ENCODE results near the gene NDUFAF8.
A peak's percentile ranks its signal among the peaks of the same experiment; 100 is the strongest.

The NDUFAF8 gene

DNA sequence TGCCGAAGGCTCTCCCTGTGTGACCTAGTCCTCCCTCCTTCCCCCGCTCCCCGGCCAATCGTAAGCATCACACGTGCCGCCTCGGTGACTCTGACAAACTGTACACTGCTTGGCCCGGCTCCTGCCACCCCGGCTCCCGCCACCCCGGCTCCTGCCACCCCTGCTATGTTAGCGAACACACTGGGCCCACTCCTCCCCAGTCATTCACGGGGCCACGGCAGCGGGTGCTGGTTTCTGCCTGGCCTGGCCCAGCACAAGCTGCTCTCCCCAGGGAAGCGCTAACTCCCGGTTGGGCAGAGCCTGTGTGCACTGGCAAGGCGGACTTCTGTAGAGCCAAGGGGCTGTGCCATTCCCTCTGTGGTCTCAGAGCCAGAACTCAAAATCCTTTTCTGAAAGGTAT lies 22.0 kb downstream of the NDUFAF8 start:
- no peaks in the 10 kb centered on the region for H3K4me1 Mint-ChIP-seq
- no peak for DNase-seq
- no peak overlapping the region for H3K27ac Mint-ChIP-seq
- no peak overlapping the region for H3K4me3 Mint-ChIP-seq
- ATAC-seq = no peak
- H3K9me3 Mint-ChIP-seq = no peaks in the 10 kb centered on the region
- H3K27me3 Mint-ChIP-seq = no peaks in the 10 kb centered on the region

GRCh38 chr17:81261582-81262336 lies 22.6 kb downstream of the NDUFAF8 start:
- no peaks in the 10 kb centered on the region for H3K4me1 Mint-ChIP-seq
- H3K4me3 Mint-ChIP-seq = no peak overlapping the region
- H3K27me3 Mint-ChIP-seq = no peaks in the 10 kb centered on the region
- no peak for DNase-seq
- no peak for ATAC-seq
- H3K9me3 Mint-ChIP-seq = no peaks in the 10 kb centered on the region
- no peak overlapping the region for H3K27ac Mint-ChIP-seq

DNA sequence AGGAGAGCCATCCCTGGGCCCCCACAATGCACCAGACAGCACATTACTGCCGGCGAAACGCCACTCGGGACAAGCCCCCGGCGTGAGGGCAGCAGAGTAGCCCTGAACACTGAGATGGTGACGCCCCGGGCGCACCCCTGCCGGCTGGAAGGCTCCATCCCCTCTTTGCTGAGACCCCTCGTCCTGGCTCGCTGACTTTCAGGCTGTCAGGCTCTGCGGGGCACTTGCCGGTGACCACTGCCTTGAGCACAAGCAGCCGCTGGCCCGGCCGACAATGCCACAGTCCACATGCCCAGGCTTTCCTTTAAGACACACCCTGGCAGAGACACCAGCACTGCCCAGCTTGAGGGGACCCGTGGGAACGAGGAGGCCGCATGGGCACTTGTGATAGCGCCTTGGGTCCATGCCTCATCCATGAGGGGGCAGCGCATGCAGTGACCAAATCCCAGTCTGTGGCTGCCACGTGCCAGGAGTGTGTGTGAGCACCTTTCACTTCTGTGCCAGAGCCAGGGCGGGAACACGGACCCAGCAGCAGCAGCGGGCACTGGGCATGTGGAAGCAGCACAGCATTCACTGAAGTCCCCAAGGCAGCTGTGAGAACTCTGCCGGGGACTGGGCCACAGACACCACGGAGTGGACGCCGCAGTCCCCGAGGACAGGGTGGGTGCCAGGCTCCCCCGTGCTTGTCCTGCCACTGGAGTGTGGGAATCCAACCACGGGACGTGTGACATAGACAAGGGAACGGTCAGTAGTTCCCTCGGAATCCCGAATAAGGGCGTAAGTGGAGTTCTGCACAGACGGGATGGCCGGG lies 24.5 kb downstream of the NDUFAF8 start:
- ATAC-seq = no peak
- Mint-ChIP-seq H3K27ac (no peak overlapping the region), H3K9me3 (no peaks in the 10 kb centered on the region)

DNA sequence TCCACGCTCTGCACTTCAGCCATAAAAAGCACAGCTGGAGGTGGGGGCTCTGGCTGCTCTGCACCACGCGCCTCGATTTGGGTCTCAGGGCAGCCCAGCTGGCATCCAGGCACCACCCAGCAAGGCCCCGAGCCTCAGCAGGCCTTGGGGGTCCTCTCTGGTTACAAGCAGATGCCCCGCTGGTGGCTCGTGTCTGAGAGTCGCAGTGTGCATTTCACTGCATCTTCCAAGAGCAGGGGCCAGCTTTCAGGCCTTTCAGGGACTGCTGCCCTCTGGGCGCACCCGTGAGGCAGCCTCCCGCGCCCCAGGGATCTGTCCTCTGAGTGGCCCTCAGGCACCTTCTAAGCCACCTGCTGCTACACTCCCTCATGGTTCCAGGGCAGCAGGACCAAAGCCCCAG lies 25.5 kb downstream of the NDUFAF8 start:
- no peak for DNase-seq
- Mint-ChIP-seq H3K4me1 (peaks cover 4% of the 10 kb centered on the region), H3K27ac (no peak overlapping the region), H3K27me3 (no peaks in the 10 kb centered on the region), H3K9me3 (no peaks in the 10 kb centered on the region), H3K4me3 (no peak overlapping the region)
- ATAC-seq = no peak

More for the DNA sequence above, 24.5 kb downstream of the NDUFAF8 start:
- H3K4me3 Mint-ChIP-seq = no peak overlapping the region
- no peak for DNase-seq
- no peaks in the 10 kb centered on the region for H3K27me3 Mint-ChIP-seq
- H3K4me1 Mint-ChIP-seq = peaks cover 4% of the 10 kb centered on the region

DNA sequence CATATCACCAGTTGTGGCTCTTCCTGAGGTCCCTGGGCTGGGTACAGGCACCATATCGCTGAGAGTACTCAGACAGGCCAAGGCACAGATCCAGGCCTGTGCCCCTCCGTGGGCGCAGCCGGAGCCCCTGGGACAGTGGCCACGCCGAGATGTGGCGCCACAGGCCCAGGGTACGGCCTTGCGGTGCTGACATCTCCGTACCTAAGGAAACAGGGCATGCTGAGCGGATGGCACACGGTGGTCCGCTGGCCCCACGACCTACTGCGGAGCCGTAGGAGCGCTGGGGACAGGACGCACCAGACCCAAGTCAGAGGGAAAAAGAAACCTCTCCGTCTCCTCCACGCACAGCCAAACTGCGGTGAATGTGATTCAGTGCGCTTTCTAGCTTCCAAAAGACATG lies 26.5 kb downstream of the NDUFAF8 start:
- Mint-ChIP-seq H3K27ac (peak overlapping the region in 1 of 2 donors; percentile 61), H3K4me1 (peaks cover 4% of the 10 kb centered on the region), H3K27me3 (no peaks in the 10 kb centered on the region), H3K4me3 (no peak overlapping the region), H3K9me3 (no peaks in the 10 kb centered on the region)
- DNase-seq = no peak
- ATAC-seq = no peak

- no peak for ATAC-seq
- no peaks in the 10 kb centered on the region for H3K27me3 Mint-ChIP-seq
- no peak for DNase-seq
- peaks cover 8% of the 10 kb centered on the region for H3K4me1 Mint-ChIP-seq
- H3K4me3 Mint-ChIP-seq = no peak overlapping the region
- no peaks in the 10 kb centered on the region for H3K9me3 Mint-ChIP-seq
- H3K27ac Mint-ChIP-seq = peak overlapping the region in 1 of 2 donors; percentile 55
Observed at GRCh38 chr17:81267390-81268067, 28.4 kb downstream of the NDUFAF8 start.

GRCh38 chr17:81270279-81270678 lies 31.2 kb downstream of the NDUFAF8 start:
- peak overlapping the region in 1 of 2 donors; percentile 34 for H3K27ac Mint-ChIP-seq
- H3K4me3 Mint-ChIP-seq = no peak overlapping the region
- DNase-seq = no peak
- H3K27me3 Mint-ChIP-seq = no peaks in the 10 kb centered on the region
- peaks cover 8% of the 10 kb centered on the region for H3K4me1 Mint-ChIP-seq
- ATAC-seq = no peak
- H3K9me3 Mint-ChIP-seq = no peaks in the 10 kb centered on the region

- Mint-ChIP-seq H3K27me3 (no peaks in the 10 kb centered on the region), H3K4me3 (no peak overlapping the region), H3K9me3 (no peaks in the 10 kb centered on the region), H3K4me1 (peaks cover 8% of the 10 kb centered on the region), H3K27ac (no peak overlapping the region)
- DNase-seq (no peak), ATAC-seq (no peak)
Observed at GRCh38 chr17:81271226-81271625, 32.1 kb downstream of the NDUFAF8 start.

DNA sequence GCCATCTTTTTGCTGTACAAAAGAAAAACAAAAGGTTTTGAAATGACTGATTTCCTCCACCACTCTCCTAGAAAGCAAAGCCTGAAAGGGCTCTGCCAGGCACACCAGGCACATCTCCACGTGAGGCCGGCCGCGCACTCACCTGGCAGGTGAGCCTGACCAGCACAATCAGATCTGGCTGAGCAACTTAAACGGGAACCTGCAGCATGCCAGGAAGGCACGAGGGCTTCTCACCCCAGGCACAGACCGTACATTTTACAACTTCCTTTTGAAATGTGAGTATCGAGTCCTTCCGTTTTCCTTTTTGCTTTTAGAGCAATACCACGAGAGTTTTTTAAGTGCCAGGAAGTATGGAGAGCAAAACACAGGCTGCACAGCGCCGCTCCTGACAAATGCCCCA lies 33.5 kb downstream of the NDUFAF8 start:
- ATAC-seq (no peak), DNase-seq (no peak)
- Mint-ChIP-seq H3K27ac (no peak overlapping the region), H3K4me3 (no peak overlapping the region), H3K27me3 (no peaks in the 10 kb centered on the region), H3K9me3 (no peaks in the 10 kb centered on the region), H3K4me1 (peaks cover 8% of the 10 kb centered on the region)

GRCh38 chr17:81273698-81274470 lies 34.8 kb downstream of the NDUFAF8 start:
- Mint-ChIP-seq H3K27ac (peak overlapping the region in 1 of 2 donors; percentile 68), H3K4me1 (peaks cover 9% of the 10 kb centered on the region), H3K4me3 (no peak overlapping the region), H3K9me3 (no peaks in the 10 kb centered on the region), H3K27me3 (no peaks in the 10 kb centered on the region)
- DNase-seq = no peak
- no peak for ATAC-seq

- Mint-ChIP-seq H3K27me3 (no peaks in the 10 kb centered on the region), H3K4me3 (no peak overlapping the region), H3K27ac (peak overlapping the region in 1 of 2 donors; percentile 19), H3K4me1 (peaks cover 9% of the 10 kb centered on the region), H3K9me3 (no peaks in the 10 kb centered on the region)
- no peak for DNase-seq
- ATAC-seq = no peak
Observed at GRCh38 chr17:81274471-81274855, 35.3 kb downstream of the NDUFAF8 start.

DNA sequence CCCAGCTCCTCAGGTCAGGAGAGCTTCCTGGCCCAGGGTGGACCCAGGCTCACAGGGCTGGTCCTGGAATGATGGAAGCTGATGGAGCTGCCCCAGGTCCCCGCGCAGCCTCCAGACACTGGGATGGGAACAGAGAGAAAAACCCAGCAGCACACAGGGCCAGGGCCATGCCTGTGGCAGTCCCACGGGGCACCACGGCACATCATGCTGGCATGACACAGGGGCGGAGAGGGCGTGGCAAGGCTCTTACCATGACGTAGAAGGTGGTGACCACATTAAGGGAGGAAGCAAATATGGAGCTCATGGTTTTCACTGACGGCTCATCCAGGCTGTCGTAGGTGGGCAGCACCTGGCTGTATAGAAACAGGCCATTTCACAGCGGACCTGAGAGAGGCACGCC lies 37.7 kb downstream of the NDUFAF8 start:
- ATAC-seq = no peak
- H3K27ac Mint-ChIP-seq = no peak overlapping the region

DNA sequence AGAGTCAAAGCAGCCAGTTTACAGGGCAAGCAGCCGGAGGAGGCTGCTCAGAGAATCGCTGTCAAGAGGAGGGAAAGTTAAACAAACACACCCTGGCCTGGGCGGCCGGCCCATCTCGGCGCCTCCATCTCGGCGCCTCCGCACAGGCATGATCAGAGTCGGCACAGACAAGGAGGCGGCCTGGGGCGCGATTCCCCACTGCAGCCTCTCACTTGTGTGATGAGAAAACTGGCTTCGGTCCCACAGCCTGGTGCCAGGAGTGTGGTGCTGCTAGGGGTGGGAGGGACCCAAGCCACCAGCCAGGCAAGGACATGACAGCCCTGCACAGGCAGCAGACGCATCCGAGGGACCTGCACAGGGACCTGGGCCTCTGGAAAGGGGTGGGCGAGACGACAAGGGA lies 38.3 kb downstream of the NDUFAF8 start:
- no peaks in the 10 kb centered on the region for H3K9me3 Mint-ChIP-seq
- H3K4me1 Mint-ChIP-seq = peaks cover 9% of the 10 kb centered on the region
- no peak overlapping the region for H3K27ac Mint-ChIP-seq
- no peak for ATAC-seq
- no peak overlapping the region for H3K4me3 Mint-ChIP-seq
- DNase-seq = no peak
- H3K27me3 Mint-ChIP-seq = no peaks in the 10 kb centered on the region

More for the DNA sequence above, 37.7 kb downstream of the NDUFAF8 start:
- Mint-ChIP-seq H3K4me1 (peaks cover 5% of the 10 kb centered on the region), H3K27me3 (no peaks in the 10 kb centered on the region), H3K4me3 (no peak overlapping the region), H3K9me3 (no peaks in the 10 kb centered on the region)
- no peak for DNase-seq

DNA sequence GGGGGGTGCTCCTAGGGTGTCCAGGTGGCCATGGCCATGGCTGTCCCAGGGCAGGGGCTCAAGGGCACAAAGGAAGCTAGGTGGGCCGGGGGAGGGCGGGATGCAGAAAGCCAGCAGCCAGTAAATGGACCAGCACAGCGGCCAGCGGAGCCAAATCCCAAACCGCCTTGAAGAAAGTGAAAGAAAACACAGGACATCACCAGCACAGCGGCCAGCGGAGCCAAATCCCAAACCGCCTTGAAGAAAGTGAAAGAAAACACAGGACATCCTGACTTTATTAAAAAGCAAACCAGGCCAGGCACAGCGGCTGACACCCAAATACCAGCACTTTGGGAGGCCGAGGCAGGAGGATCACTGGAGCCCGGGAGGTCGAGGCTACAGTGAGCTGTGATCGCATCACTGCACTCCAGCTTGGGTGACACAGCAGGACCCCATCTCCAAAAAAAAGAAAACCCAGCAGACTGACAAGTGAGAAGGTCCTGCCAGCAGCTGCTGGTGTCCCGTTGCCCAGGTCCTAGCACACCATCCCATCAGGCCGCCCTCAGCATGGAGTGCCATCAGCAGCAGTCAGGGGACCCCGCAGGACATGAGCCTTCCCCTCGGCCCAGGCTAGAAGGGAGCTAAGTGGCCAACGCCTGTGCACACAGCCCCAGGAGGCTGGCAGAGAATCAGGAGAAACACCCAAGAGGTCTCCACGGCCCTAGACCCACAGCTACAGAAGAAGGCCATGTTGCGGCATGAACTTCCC lies 39.0 kb downstream of the NDUFAF8 start:
- no peak for DNase-seq
- ATAC-seq = no peak
- Mint-ChIP-seq H3K27me3 (no peaks in the 10 kb centered on the region), H3K9me3 (no peaks in the 10 kb centered on the region), H3K4me3 (no peak overlapping the region), H3K4me1 (peaks cover 10% of the 10 kb centered on the region), H3K27ac (no peak overlapping the region)

- no peak for DNase-seq
- no peak overlapping the region for H3K27ac Mint-ChIP-seq
Observed at GRCh38 chr17:81278831-81279230, 39.7 kb downstream of the NDUFAF8 start.

More at GRCh38 chr17:81278831-81279230, 39.7 kb downstream of the NDUFAF8 start:
- Mint-ChIP-seq H3K4me1 (peaks cover 10% of the 10 kb centered on the region), H3K9me3 (no peaks in the 10 kb centered on the region), H3K4me3 (no peak overlapping the region), H3K27me3 (no peaks in the 10 kb centered on the region)
- no peak for ATAC-seq

All from stimulated activated naive CD8-positive, alpha-beta T cell treated with anti-CD3 and anti-CD28 coated beads, Interleukin-15, amount 100 ng/mL, for 72 hours (primary cell).